Thyroid gland (tissue), 4 donors: ENCODE data around the gene NTN1. TPM values are rescaled to one million over a fixed set of nuclear protein-coding genes. Genes with fewer than 3 reads are reported as not detected.

ENCODE experiments used
- DNase-seq, 2 donors: peaks; one replicate each; pipeline ENCODE4 v3.0.0-alpha.2; 2019
- H3K27ac ChIP-seq, 3 donors: fragments of 200-600 bp; sonication (generic); 1 replicate in 2 of 3; 2 replicates in 1 of 3; pipeline ENCODE4 v1.5.1; 2016 to 2019; ENCODE audit warnings: mild to moderate bottlenecking in 1 of 3, moderate library complexity in 1 of 3
- H3K27me3 ChIP-seq: fragments of 200-600 bp; sonication (generic); one replicate; pipeline ENCODE4 v1.5.1; 2019
- H3K36me3 ChIP-seq, 2 donors: fragments of 200-600 bp; sonication (generic); one replicate each; pipeline ENCODE4 v1.5.1; 2016 to 2019
- H3K4me1 ChIP-seq, 2 donors: fragments of 200-600 bp; sonication (generic); one replicate each; pipeline ENCODE4 v1.5.1; 2017 to 2019
- H3K4me3 ChIP-seq, 3 donors: fragments of 200-600 bp; sonication (generic); replicated peaks in 1 of 3; 1 replicate in 2 of 3; 2 replicates in 1 of 3; pipeline ENCODE4 v1.5.1; 2016; ENCODE audit warnings: mild to moderate bottlenecking in 1 of 3
- H3K9me3 ChIP-seq: fragments of 200-600 bp; sonication (generic); one replicate; pipeline ENCODE4 v1.5.1; 2017
- POLR2A ChIP-seq, 2 donors: fragments of 450-650 bp; IDR thresholded peaks; one replicate each; pipeline ENCODE4 v1.6.1; 2017; ENCODE audit warnings: antibody characterized with exemption in 2 of 2, mild to moderate bottlenecking in 2 of 2, moderate library complexity in 1 of 2
- WGBS, 2 donors: methylation state at CpG; one replicate each; pipeline ENCODE4 v1.1.5; 2017; 5-methylcytosine and 5-hydroxymethylcytosine counted together
- intact Hi-C: fragments of 100-400 bp; cut with DNase I; formaldehyde crosslinking; loops from one replicate; pipeline ENCODE4 v1.15.1; 2023
- total RNA-seq, 4 donors: library from RNA; depleted of rRNA; stranded (reverse); fragments of >200 nt; gene quantifications; one replicate each; pipeline ENCODE4 v1.2.3, GENCODE V29; 2016
- TF ChIP-seq, protein P1 (sequence below), 6 experiments: fragments of 200-600 bp in 3 of 6; fragments of 450-650 bp in 3 of 6; sonication (generic) in 3 of 6; IDR thresholded peaks; one replicate each; pipeline ENCODE4 v1.5.1; 2016 to 2019; ENCODE audit warnings: antibody characterized with exemption in 6 of 6, mild to moderate bottlenecking in 2 of 6, inconsistent platforms in 1 of 6, moderate library complexity in 1 of 6

Gene NTN1
- total RNA-seq, 4 donors from 2014 or later: 4.1 to 9.2 (median 7.1) TPM

GRCh38 chr17:9228408-9229159, 207.3 kb downstream of the NTN1 start:
- 73 to 78% methylated on average over 16 of the region's 16 CpGs for WGBS, 2 donors
- TF ChIP-seq POLR2A (IDR thresholded peaks at IDR 0.05): no peak
- TF ChIP-seq, protein P1, sequence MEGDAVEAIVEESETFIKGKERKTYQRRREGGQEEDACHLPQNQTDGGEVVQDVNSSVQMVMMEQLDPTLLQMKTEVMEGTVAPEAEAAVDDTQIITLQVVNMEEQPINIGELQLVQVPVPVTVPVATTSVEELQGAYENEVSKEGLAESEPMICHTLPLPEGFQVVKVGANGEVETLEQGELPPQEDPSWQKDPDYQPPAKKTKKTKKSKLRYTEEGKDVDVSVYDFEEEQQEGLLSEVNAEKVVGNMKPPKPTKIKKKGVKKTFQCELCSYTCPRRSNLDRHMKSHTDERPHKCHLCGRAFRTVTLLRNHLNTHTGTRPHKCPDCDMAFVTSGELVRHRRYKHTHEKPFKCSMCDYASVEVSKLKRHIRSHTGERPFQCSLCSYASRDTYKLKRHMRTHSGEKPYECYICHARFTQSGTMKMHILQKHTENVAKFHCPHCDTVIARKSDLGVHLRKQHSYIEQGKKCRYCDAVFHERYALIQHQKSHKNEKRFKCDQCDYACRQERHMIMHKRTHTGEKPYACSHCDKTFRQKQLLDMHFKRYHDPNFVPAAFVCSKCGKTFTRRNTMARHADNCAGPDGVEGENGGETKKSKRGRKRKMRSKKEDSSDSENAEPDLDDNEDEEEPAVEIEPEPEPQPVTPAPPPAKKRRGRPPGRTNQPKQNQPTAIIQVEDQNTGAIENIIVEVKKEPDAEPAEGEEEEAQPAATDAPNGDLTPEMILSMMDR (IDR thresholded peaks at IDR 0.05): no peak
- H3K4me1 ChIP-seq: no peaks in the 10 kb centered on the region
- no peak overlapping the region for H3K27ac ChIP-seq
- no peak overlapping the region for H3K4me3 ChIP-seq
- no peak for DNase-seq
- no peaks in the 10 kb centered on the region for H3K27me3 ChIP-seq
- intact Hi-C loops: no loop called here
- H3K36me3 ChIP-seq: no peaks in the 10 kb centered on the region
- H3K9me3 ChIP-seq: no peaks in the 10 kb centered on the region

GRCh38 chr17:9229160-9229825, 208.0 kb downstream of the NTN1 start:
- no peaks in the 10 kb centered on the region for H3K9me3 ChIP-seq
- no peaks in the 10 kb centered on the region for H3K27me3 ChIP-seq
- no peaks in the 10 kb centered on the region for H3K4me1 ChIP-seq
- WGBS, 2 donors: 78 to 83% methylated on average over 19 to 20 of the region's 20 CpGs
- no peak overlapping the region for H3K27ac ChIP-seq
- H3K36me3 ChIP-seq: no peaks in the 10 kb centered on the region
- no peak overlapping the region for H3K4me3 ChIP-seq
- TF ChIP-seq, protein P1 (IDR thresholded peaks at IDR 0.05): no peak
- TF ChIP-seq POLR2A (IDR thresholded peaks at IDR 0.05): no peak
- intact Hi-C loops: no loop called here
- no peak for DNase-seq

DNA sequence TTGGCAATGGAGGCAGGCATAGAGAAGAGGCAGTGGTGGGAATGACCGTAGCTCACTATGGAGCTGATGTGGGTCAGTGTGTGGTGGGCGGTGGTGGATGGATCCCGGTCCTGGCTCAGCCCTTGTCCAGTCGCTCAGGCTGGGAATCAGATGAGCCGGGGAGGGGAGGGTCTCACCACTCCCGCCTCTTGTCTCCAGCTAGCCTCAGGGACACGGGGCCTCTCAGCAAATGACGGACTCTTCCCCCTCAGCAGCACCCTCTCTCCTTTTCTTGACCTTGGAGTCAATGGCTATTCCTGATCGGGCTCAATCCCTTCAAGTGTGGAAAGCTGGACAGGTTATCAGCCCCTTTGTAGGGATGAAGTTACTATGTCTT, 208.5 kb downstream of the NTN1 start:
- TF ChIP-seq, protein P1 (IDR thresholded peaks at IDR 0.05): no peak
- TF ChIP-seq POLR2A (IDR thresholded peaks at IDR 0.05): no peak
- Histone ChIP-seq H3K36me3 (no peaks in the 10 kb centered on the region), H3K9me3 (no peaks in the 10 kb centered on the region), H3K4me1 (no peaks in the 10 kb centered on the region), H3K4me3 (no peak overlapping the region), H3K27me3 (no peaks in the 10 kb centered on the region), H3K27ac (no peak overlapping the region)
- WGBS, 2 donors: 72 to 77% methylated on average over 9 of the region's 9 CpGs
- intact Hi-C loops: no loop called here
- DNase-seq: no peak

- Histone ChIP-seq H3K36me3 (no peaks in the 10 kb centered on the region), H3K9me3 (no peaks in the 10 kb centered on the region), H3K27me3 (no peaks in the 10 kb centered on the region), H3K27ac (no peak overlapping the region), H3K4me3 (no peak overlapping the region), H3K4me1 (no peaks in the 10 kb centered on the region)
- no peak for DNase-seq
- intact Hi-C loops: no loop called here
- TF ChIP-seq, protein P1 (IDR thresholded peaks at IDR 0.05): no peak
- TF ChIP-seq POLR2A (IDR thresholded peaks at IDR 0.05): no peak
- WGBS, 2 donors: 77 to 80% methylated on average over 4 to 5 of the region's 15 CpGs
These were observed 209.0 kb downstream of the NTN1 start for GRCh38 chr17:9230346-9230745.

GRCh38 chr17:9230861-9231260, 209.6 kb downstream of the NTN1 start:
- Histone ChIP-seq H3K36me3 (no peaks in the 10 kb centered on the region), H3K4me1 (no peaks in the 10 kb centered on the region), H3K4me3 (no peak overlapping the region), H3K9me3 (no peaks in the 10 kb centered on the region), H3K27ac (no peak overlapping the region), H3K27me3 (no peaks in the 10 kb centered on the region)
- TF ChIP-seq POLR2A (IDR thresholded peaks at IDR 0.05): no peak
- TF ChIP-seq, protein P1 (IDR thresholded peaks at IDR 0.05): no peak
- WGBS, 2 donors: 85 to 88% methylated on average over 10 to 11 of the region's 11 CpGs
- no peak for DNase-seq
- intact Hi-C loops: no loop called here
